HG03139 (cell line): ENCODE data around the gene PSMA2.
"Not testable (repeated sequence)": the region's sequence is repeated elsewhere in the genome, so short reads cannot be mapped to it uniquely, and the experiment has no call there.

ENCODE experiments used
- ATAC-seq: cut with Tn5 transposase; IDR thresholded peaks from one replicate; pipeline ENCODE4 v1.9.1; 2021; ENCODE audit not compliant: unreplicated experiment

PSMA2 gene

GRCh38 chr7:42907316-42907715 is 24.7 kb downstream of the PSMA2 start:
- ATAC-seq = no peak

- no peak for ATAC-seq
Measured at GRCh38 chr7:42906181-42906580, 25.8 kb downstream of the PSMA2 start.

GRCh38 chr7:42902331-42902730 is 29.6 kb downstream of the PSMA2 start:
- no peak for ATAC-seq

- no peak for ATAC-seq
Measured at GRCh38 chr7:42900842-42901241, 31.1 kb downstream of the PSMA2 start.

- ATAC-seq = no peak
Measured at GRCh38 chr7:42893346-42894240, 38.4 kb downstream of the PSMA2 start.

- no peak for ATAC-seq
Measured at GRCh38 chr7:42886893-42887505, 45.0 kb downstream of the PSMA2 start.

GRCh38 chr7:42886129-42886528 is 45.8 kb downstream of the PSMA2 start:
- no peak for ATAC-seq

GRCh38 chr7:42885183-42885582 is 46.8 kb downstream of the PSMA2 start:
- ATAC-seq = not testable (repeated sequence)

GRCh38 chr7:42883950-42884349 is 48.0 kb downstream of the PSMA2 start:
- peak; percentile 55 for ATAC-seq

- ATAC-seq = no peak
Measured at GRCh38 chr7:42880392-42880791, 51.6 kb downstream of the PSMA2 start.

GRCh38 chr7:42878303-42878702 is 53.7 kb downstream of the PSMA2 start:
- ATAC-seq = no peak

GRCh38 chr7:42877862-42878261 is 54.1 kb downstream of the PSMA2 start:
- ATAC-seq = no peak

GRCh38 chr7:42876182-42877068 is 55.5 kb downstream of the PSMA2 start:
- ATAC-seq = no peak

- ATAC-seq = peak; percentile 93
Measured at GRCh38 chr7:42869131-42870020, 62.6 kb downstream of the PSMA2 start.

- ATAC-seq = no peak
Measured at GRCh38 chr7:42868480-42868879, 63.5 kb downstream of the PSMA2 start.
